Right forelimb (tissue), 1 donor: Measurements from ENCODE around the gene TMEM141.
"Not testable (repeated sequence)": the region's sequence is repeated elsewhere in the genome, so short reads cannot be mapped to it uniquely, and the experiment has no call there.

Experiments used
- DNase-seq: peaks from one replicate; pipeline ENCODE4 v3.0.0-alpha.2; 2018

TMEM141 gene

GRCh38 chr9:136835932-136836904, 45.1 kb downstream of the TMEM141 start:
- DNase-seq: peak; percentile 44

- no peak for DNase-seq
Observed at GRCh38 chr9:136837146-136837855, 46.2 kb downstream of the TMEM141 start.

- not testable (repeated sequence) for DNase-seq
Observed at GRCh38 chr9:136837856-136838277, 46.7 kb downstream of the TMEM141 start.

GRCh38 chr9:136838314-136839228, 47.4 kb downstream of the TMEM141 start:
- DNase-seq: no peak

- DNase-seq: no peak
Observed at GRCh38 chr9:136839229-136840139, 48.3 kb downstream of the TMEM141 start.

GRCh38 chr9:136840140-136840876, 49.2 kb downstream of the TMEM141 start:
- DNase-seq: no peak

GRCh38 chr9:136840877-136841645, 49.9 kb downstream of the TMEM141 start:
- DNase-seq: no peak

- not testable (repeated sequence) for DNase-seq
Observed at GRCh38 chr9:136841646-136842379, 50.7 kb downstream of the TMEM141 start.

- DNase-seq: peak; percentile 88
Observed at GRCh38 chr9:136842380-136842948, 51.3 kb downstream of the TMEM141 start, which contains the start of gene AJM1. Gene AJM1, plus strand, starts transcription at chr9:136842478. Its CDS starts 1,937 bp downstream, at chr9:136844415.
